NCI-H146 treated with DMSO at 0.1 percent for 48 hours (cell line): ENCODE results near the gene UCK2.

ENCODE experiments used
- DNase-seq: peaks from one replicate; lab custom pipeline; 2025; ENCODE audit not compliant: unreplicated experiment; lab: John Stamatoyannopoulos, UW

The UCK2 gene

GRCh38 chr1:165855010-165855838 lies 27.8 kb downstream of the UCK2 start:
- DNase-seq, result no peak

- DNase-seq, result no peak
Measured at GRCh38 chr1:165856021-165856420, 28.6 kb downstream of the UCK2 start.

- no peak for DNase-seq
Measured at GRCh38 chr1:165856606-165857005, 29.2 kb downstream of the UCK2 start.

GRCh38 chr1:165857046-165857801 lies 29.8 kb downstream of the UCK2 start:
- DNase-seq, result no peak

GRCh38 chr1:165858364-165858823 lies 31.0 kb downstream of the UCK2 start:
- peak; percentile 79 for DNase-seq

- DNase-seq, result no peak
Measured at GRCh38 chr1:165858967-165859845, 31.8 kb downstream of the UCK2 start.

GRCh38 chr1:165860065-165860464 lies 32.7 kb downstream of the UCK2 start:
- DNase-seq, result no peak

- DNase-seq, result no peak
Measured at GRCh38 chr1:165861911-165862310, 34.5 kb downstream of the UCK2 start.

- no peak for DNase-seq
Measured at GRCh38 chr1:165862448-165862847, 35.0 kb downstream of the UCK2 start.

GRCh38 chr1:165863346-165863745 lies 35.9 kb downstream of the UCK2 start:
- DNase-seq, result no peak

- no peak for DNase-seq
Measured at GRCh38 chr1:165865633-165866340, 38.4 kb downstream of the UCK2 start.

GRCh38 chr1:165869343-165869742 lies 41.9 kb downstream of the UCK2 start:
- DNase-seq, result no peak

GRCh38 chr1:165871311-165872067 lies 44.1 kb downstream of the UCK2 start:
- no peak for DNase-seq

GRCh38 chr1:165873481-165873880 lies 46.1 kb downstream of the UCK2 start:
- DNase-seq, result no peak

GRCh38 chr1:165874643-165875042 lies 47.2 kb downstream of the UCK2 start:
- DNase-seq, result no peak

GRCh38 chr1:165875171-165875570 lies 47.8 kb downstream of the UCK2 start:
- no peak for DNase-seq

- no peak for DNase-seq
Measured at GRCh38 chr1:165875604-165876003, 48.2 kb downstream of the UCK2 start.

GRCh38 chr1:165876121-165876520 lies 48.7 kb downstream of the UCK2 start:
- no peak for DNase-seq

GRCh38 chr1:165877411-165877810 lies 50.0 kb downstream of the UCK2 start:
- DNase-seq, result no peak
